ENCODE measurements around the gene PSME3IP1.

PSME3IP1 gene

DNA sequence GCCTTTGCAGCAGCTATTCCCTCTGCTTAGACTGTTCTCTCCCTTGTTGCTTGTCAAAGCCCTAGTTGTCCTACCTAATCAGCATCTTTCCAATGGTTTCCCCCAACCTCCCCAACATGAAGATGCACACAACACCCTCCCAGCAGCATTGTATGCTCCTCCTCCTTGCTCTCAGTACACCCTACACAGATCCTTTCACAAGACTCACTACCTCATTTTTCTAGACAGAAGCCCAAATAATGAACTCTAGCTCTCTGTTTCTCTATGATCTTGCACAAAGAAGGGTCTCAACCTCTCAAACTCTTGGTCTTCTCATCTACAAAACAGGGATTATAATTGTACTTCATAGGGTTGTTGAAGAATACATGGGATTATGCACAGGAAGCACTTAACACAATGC lies 19.4 kb downstream of the PSME3IP1 start:
- no peak for DNase-seq

DNA sequence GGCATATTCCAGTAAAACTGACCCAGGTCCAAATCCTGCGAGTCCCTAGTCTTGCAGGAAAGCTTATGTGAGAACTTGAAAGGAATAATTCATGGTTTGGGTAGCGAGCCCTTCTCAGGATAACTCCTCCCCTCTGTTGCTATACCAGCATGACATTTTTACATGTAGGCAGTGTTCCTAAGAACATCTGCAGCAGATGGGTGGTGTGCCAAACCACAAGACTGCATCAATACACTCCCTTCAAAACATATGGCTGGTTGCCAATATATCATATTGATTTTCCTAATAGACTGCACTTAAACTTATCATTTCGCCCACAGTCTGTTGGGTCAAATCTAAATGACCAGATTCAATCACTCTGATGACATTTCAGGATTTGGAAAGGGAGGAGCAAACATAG lies 19.9 kb downstream of the PSME3IP1 start:
- DNase-seq, result no peak

- DNase-seq, result no peak
These were observed 20.4 kb downstream of the PSME3IP1 start for GRCh38 chr16:57165483-57165882.

DNA sequence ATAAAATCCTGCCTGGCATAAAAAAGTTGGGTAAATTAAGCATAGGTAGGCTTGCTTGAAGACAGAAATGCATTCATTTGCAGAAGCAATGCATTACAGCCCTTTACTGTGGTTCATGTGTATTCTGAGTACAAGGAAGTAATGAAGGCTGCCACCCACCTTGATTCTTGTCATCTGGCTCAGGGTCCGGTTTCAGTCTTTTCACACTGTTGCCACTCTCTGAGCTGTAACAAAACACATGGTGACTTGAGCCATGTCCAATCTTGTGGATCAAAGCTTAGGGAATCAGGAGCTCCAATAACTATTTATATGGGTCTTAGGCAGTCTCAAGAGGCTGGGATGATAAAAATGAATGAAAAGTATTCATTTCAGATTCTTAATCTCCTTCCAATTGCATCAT lies 22.0 kb downstream of the PSME3IP1 start:
- DNase-seq, result no peak

DNA sequence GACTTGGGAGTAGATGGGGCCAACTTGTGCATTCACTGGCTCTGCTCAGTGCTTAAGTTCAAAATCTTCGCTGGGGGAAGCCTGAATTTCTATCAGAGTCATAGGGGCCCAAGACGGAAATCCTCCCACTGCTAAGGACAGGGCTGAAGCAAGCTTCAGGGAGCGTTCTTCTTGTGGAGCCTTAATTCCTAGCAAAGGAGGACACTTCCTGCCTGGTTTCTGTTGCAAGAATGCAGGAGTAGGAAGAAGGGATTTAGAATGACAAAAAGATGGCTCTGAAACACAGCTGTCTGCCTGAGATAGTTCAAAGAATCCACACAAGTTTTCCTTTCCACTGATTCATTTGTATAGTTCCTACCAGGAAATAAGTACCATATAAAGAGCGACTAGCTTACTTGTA lies 26.4 kb downstream of the PSME3IP1 start:
- no peak for DNase-seq

DNA sequence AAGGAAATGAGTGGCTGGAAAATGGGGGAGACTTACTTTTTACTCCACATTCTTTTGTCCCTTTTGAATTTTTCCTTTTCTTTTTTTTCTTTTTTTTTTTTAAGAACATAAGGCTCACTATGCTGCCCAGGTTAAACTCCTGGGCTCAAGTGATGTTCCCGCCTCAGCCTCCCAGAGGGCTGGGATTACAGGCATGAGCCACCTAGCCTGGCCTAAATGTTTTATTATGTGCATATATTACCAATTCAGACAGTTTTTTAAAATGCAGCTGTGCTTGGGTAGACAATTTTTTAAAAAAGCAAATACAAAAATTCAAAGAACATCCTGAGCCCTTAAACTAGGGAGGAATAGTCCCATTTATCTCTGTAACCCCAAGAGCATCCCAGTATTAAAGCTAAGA lies 28.3 kb downstream of the PSME3IP1 start:
- DNase-seq, result no peak

DNA sequence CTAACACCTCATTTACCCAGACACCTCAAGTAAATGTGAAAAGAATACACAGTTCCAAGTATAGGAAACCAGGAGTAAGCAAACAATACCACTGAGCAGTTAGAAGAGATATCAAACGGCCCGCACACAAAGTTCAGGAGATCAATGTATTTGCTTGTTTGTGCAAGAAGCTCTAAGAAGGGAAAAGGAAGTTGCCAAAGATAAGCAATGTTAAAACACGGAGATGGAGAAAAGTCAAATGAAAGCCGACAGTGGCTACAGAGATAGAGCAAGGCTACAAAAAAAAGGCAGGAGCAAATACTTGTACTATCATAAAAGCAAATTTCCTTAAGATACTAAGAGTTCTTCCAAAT lies 29.5 kb downstream of the PSME3IP1 start:
- DNase-seq, result no peak

- no peak for DNase-seq
These were observed 30.0 kb downstream of the PSME3IP1 start for GRCh38 chr16:57155702-57156350.

- no peak for DNase-seq
These were observed 32.0 kb downstream of the PSME3IP1 start for GRCh38 chr16:57153841-57154240.

DNA sequence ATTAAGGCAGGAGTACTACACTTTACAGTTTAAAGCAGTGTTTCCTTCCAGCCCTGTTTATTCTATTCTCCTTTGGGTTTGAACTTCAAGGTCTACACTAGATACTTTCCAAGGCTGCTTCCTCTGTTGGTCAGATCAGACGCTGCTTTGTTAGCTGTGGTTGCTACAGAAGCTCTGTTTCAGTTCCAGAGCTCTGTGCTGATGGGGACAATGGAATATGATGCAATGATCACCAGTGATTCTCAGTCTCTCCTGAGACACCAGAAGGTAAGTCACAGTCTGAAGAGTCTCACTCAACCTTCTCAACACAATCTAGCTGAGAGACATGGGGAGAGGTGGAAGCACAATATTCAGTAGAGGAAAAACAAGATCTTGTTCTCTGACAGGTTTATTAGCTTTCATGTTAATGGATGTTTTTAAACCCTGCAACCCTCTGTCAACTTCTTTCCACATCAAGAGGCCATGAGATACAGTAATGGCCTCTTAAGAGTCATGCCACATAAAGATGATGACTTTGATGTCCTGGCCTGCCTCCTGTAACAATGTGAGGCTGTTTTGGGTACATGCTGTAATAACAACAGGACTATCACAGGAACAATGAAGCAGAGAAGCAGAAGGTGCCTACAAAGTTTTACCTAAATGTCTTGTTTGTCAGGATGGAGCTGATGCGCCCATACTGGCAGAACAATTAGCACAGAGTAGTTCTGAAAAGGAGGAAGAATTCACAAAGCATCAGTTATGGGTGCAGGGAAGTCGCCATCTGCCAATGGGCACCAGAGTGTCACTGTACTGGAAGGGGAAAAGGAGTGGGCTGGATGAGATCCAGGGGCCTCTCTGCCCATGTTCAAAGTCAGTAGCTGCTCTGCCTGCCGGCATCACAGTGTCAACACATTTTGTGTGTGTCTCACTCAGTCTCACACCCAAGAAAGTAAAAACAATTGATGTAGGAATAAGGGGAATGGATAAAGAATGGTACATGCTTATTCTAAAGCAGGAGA lies 33.4 kb downstream of the PSME3IP1 start:
- DNase-seq, result no peak

- DNase-seq, result no peak
These were observed 34.5 kb downstream of the PSME3IP1 start for GRCh38 chr16:57151369-57151768.

- DNase-seq, result no peak
These were observed 35.0 kb downstream of the PSME3IP1 start for GRCh38 chr16:57150682-57151330.

DNA sequence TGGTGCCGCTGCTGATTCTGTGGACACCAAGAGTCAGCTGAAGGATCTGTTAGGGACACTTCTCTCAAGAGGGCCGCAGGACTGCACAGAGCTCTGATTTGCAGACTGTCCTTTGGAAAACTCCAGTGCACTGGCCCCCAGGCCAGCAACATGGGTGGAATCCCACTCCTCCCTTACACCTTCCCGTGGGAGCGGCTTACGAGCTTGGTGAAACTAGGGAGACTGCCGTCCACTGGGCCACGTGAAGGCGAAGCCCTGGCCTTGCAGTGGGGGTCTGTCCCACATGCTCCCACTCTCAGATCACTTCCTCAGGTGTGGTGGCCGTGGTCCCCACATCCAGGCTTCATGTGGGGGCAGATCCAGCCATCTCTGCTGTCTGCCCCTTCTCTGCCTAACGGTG lies 36.4 kb downstream of the PSME3IP1 start:
- DNase-seq, result no peak

GRCh38 chr16:57148481-57148880 lies 37.4 kb downstream of the PSME3IP1 start:
- DNase-seq, result no peak

- DNase-seq, result no peak
These were observed 38.2 kb downstream of the PSME3IP1 start for GRCh38 chr16:57147381-57148221.

- no peak for DNase-seq
These were observed 39.1 kb downstream of the PSME3IP1 start for GRCh38 chr16:57146735-57147134.

- no peak for DNase-seq
These were observed 39.7 kb downstream of the PSME3IP1 start for GRCh38 chr16:57146040-57146647.

GRCh38 chr16:57145046-57146021 lies 40.5 kb downstream of the PSME3IP1 start:
- DNase-seq, result no peak

DNA sequence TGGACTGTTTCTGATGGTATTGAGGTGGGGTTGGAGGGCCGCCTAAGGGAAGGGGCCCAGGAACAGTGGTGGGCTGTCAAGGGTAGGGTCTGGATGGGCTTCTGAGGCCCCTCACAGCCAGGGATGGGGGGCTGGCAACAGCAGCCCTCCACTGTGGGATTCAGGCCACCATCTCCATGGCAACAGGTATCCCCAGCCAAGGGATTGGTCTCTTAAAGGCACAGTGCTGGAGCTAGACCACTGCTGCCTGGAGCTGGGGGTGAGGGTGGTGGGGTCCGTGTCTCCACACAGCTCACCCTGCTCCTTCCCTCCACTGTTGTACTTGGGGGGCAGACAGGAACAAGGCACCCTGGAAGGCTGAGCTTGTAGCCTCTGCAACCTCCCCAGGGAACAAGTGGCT lies 41.8 kb downstream of the PSME3IP1 start:
- DNase-seq, result no peak

DNA sequence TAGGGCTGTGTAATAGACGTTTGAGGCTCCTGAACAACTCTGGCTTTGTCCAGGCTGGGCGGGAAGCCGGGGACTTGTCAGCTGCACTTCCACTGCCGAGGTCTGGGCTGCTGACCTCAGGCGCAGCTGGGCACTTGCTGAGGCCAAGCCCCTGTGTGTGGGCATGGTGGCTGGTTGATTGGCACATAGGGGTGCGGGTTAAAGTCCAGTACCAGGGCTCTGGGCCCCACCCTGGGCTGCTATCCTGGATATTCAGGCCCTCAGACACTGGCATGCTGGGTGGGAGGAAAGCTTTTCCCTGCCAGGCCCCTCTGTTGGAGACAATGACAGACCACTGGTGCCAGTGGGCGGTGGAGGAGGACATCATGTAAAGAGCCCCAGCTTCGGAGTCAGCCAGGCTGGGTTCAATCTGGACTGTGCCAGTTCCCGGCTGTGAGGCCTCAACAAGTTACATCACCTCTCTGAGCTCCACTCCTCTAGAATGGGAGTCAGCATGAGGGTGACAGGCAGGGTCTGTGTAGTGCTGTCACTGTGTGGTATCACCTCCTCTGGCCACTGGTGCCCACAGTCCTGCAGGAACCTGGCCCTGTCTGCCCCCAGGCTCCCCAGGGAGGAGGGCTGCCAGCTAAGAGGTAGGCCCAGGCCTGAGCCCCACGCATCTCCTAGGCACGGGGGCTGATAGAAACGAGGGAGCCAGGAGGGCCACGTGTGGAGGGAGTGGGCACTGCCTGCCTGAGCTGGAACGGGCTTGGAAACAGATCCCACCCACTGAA lies 42.5 kb downstream of the PSME3IP1 start:
- no peak for DNase-seq
